C4-2B (cell line): ENCODE results near the gene CST11.

ENCODE experiments used
- H3K27ac ChIP-seq: fragments of 450-650 bp; 2 replicates; pipeline ENCODE4 v1.5.1; 2017
- ZFX ChIP-seq: fragments of 450-650 bp; IDR thresholded peaks from 2 replicates; pipeline ENCODE4 v1.6.1; 2017
- TF ChIP-seq, protein P1 (sequence below): fragments of 450-650 bp; conservative IDR thresholded peaks from 2 replicates; pipeline ENCODE4 v1.5.1; 2017; ENCODE audit warnings: mild to moderate bottlenecking

Gene CST11

GRCh38 chr20:23410916-23411695 is 41.6 kb downstream of the CST11 start:
- no peak overlapping the region for H3K27ac ChIP-seq
- TF ChIP-seq ZFX, result no peak
- TF ChIP-seq, protein P1, sequence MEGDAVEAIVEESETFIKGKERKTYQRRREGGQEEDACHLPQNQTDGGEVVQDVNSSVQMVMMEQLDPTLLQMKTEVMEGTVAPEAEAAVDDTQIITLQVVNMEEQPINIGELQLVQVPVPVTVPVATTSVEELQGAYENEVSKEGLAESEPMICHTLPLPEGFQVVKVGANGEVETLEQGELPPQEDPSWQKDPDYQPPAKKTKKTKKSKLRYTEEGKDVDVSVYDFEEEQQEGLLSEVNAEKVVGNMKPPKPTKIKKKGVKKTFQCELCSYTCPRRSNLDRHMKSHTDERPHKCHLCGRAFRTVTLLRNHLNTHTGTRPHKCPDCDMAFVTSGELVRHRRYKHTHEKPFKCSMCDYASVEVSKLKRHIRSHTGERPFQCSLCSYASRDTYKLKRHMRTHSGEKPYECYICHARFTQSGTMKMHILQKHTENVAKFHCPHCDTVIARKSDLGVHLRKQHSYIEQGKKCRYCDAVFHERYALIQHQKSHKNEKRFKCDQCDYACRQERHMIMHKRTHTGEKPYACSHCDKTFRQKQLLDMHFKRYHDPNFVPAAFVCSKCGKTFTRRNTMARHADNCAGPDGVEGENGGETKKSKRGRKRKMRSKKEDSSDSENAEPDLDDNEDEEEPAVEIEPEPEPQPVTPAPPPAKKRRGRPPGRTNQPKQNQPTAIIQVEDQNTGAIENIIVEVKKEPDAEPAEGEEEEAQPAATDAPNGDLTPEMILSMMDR, result no peak

GRCh38 chr20:23409800-23410199 is 42.9 kb downstream of the CST11 start:
- TF ChIP-seq, protein P1, result no peak
- TF ChIP-seq ZFX, result no peak
- H3K27ac ChIP-seq, result no peak overlapping the region

DNA sequence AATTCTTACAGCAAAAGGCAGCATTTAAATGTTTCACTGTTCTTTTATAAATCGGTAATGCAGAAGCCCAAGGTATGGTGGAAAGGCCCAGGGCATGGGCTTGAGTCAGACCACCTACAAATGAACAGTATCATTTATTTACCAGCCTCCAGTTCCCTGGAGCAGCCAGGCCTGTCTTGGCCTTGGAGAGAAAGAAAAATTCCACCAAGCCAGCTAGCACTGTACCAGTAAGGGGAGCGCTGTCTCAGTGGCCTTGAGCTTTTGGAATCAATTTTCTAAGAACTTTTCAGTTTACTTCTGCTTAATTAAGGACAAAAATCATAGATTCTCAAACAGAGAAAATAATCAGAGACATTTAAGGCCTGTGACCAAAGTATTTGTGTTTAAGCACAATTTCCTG is 43.7 kb downstream of the CST11 start:
- no peak overlapping the region for H3K27ac ChIP-seq
- TF ChIP-seq ZFX, result no peak
- TF ChIP-seq, protein P1, result no peak

DNA sequence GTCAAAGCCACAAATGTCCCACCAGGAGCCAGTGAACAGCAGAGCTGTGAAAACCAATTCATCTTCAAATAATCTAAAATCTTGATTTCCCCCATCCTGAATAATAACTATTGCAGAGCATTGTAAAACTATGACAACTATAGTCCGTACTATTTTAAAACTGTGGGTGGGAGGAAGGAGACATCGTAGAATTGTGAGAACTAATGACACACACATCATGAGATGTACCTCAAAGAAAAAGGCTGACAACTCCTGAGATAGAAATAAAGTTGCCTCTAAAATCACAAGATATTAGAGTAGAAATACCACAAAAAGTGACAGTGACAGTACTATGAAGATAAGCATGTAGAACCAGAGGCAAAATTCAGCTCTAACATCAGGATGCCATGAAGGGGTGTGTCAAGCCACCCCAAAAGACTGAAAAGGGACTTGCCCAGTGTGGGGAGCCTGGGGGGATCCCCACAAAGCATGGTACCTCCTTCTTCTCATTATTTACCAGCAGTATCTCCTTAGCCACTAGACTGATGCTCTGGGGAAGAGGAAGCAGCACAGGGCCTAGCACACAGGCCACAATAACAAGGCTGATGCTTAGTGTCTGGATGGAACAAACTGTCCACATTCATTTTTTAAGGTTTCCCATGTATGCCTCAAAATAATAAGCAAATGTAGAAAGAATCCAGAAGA is 44.8 kb downstream of the CST11 start:
- TF ChIP-seq, protein P1, result no peak
- no peak for TF ChIP-seq ZFX

DNA sequence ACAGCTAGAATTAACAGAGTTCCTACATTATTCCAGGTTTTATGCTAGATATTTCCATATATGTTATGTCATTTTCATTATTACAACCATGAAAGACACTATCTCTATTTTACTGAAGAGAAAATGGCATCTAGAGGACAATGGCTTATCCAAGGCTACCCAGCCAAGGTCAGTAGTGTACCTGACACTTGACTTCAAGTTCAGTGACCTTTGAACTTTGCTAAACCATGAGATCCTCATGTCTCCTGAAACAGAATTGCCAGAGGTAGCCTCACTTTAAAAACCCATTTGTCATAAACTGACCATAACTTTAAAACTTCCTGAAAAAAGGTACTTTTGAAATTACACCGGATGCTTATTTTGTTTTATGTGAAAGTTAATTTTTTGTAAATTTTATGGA is 45.8 kb downstream of the CST11 start:
- no peak for TF ChIP-seq ZFX
- TF ChIP-seq, protein P1, result no peak
- H3K27ac ChIP-seq, result no peak overlapping the region

More for the DNA sequence above, 44.8 kb downstream of the CST11 start:
- no peak overlapping the region for H3K27ac ChIP-seq

DNA sequence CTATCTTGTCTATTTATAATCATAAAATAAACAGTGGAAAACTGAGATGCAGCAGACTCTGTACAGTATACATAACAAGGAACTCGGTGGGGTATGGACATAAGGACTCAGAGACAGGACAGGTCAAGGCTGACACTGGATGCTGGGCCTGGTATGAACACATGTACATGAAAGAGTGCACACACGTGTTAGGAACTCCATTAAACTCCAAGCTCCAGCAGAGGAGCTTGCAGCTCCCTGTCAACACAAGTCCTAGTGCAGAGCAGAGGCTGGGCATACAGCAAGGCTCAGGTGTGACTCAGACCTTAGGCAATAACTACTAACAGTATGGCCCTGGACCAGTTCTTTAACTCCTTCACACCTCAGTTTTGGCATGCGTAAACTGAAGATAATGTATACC is 48.5 kb downstream of the CST11 start:
- no peak overlapping the region for H3K27ac ChIP-seq
- TF ChIP-seq ZFX, result no peak
- TF ChIP-seq, protein P1, result no peak

DNA sequence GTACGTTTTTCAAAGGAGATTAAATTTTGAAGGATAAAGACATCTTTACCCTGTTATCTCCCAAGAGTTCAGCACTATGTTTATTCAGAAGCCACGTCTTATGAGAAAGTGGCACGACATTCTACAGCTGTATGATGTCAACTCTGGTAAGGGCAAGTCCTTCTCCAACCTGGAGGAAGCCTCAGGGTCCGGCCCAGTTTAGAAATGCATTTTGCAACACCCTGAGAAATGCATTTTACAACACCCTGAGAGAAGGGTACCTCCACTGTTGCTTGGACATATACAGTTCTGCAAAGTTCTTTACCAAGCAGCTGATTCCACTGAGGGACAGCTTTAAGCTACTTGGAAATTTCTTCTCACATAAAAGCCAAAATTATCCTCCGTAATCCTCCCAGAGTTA is 48.9 kb downstream of the CST11 start:
- no peak overlapping the region for H3K27ac ChIP-seq
- no peak for TF ChIP-seq ZFX
- TF ChIP-seq, protein P1, result no peak
